NCI-H187 treated with DMSO at 0.1 percent for 48 hours (cell line): ENCODE data around the gene RAMP3.
"Not testable (repeated sequence)": the region's sequence is repeated elsewhere in the genome, so short reads cannot be mapped to it uniquely, and the experiment has no call there.

Experiments
- DNase-seq: peaks from one replicate; lab custom pipeline; 2025; lab: John Stamatoyannopoulos, UW

Gene RAMP3

GRCh38 chr7:45196374-45196773 is 38.8 kb downstream of the RAMP3 start:
- no peak for DNase-seq

DNA sequence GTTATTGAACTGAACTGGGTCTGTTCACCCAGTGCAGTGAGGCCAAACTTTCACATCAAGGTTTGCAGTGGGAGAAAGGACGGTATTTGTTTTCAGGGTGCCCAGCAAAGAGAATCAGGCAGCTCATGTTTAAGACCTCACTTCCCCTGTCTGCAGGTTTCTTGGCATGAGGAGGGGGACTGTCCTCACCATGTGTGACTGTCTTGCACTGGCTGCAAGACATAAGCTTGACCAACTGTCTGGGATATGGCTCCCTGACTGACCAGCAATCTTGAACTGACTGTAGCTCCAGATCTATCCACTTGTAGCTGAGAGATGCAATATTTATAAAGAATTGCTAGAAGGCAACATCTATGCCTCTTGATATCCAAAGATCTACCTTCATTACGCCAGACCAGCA is 39.9 kb downstream of the RAMP3 start:
- DNase-seq = no peak

- no peak for DNase-seq
Observed at GRCh38 chr7:45198986-45199385, 41.4 kb downstream of the RAMP3 start.

DNA sequence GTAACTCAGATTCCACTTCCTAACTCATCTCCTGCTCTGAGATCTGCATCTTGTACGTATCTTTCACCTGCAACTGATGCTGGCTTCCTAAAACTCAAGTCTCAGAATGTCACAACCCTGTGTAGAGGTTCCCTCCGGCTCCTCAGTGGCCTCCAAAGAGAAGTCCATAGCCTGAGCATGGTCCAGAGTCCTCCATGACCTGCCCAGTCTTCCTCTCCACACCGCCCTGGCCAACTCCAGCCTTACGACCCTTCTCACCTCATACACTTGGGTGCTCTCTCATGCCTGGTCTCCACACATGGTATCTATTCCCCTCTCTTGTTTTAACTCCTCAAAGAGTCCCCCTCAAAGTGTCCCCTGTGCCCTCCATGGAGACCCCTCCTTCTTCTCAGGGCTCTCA is 41.9 kb downstream of the RAMP3 start:
- no peak for DNase-seq

DNA sequence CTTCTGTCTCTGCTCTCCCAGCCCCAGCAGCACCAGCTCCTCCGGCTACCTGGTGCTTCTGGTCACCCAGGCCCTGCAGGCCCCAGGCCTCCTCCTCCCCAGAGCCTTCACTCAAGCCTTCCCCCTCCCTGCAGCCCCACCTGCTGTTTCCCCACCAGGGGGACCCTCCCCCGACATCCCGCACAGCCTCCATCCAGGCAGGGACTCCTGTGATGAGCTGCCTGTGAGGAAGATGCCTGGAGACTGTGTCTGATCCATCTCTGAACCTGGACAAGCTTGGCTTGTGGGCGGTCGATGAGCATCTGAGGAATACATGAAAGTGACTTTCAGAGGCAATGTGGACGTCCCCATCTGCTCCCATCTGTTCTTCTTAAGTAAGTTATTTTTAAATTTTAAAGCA is 45.0 kb downstream of the RAMP3 start:
- no peak for DNase-seq

DNA sequence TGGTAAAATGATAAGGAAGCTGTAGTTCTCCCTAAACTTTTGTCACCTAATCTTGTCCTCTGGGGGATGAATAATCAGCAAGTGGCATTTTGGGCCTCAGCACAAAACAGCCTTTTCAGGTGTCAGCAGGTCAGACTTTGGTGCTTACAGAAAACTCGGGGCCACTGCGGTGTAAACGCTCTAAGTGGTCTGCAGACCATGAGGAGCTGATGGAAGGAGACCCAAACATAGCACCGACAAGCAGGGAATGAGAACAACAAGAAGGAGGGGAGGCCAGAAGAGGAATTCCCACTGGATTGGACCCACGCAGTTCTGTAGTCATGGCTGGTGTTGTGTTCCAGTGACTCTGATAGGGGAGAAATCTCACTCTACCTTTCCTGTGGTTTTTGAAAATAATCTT is 45.4 kb downstream of the RAMP3 start:
- no peak for DNase-seq

GRCh38 chr7:45203459-45203858 is 45.9 kb downstream of the RAMP3 start:
- no peak for DNase-seq

- DNase-seq = no peak
Observed at GRCh38 chr7:45203936-45204445, 46.4 kb downstream of the RAMP3 start.

GRCh38 chr7:45206266-45206665 is 48.7 kb downstream of the RAMP3 start:
- DNase-seq = not testable (repeated sequence)

- not testable (repeated sequence) for DNase-seq
Observed at GRCh38 chr7:45209909-45210308, 52.3 kb downstream of the RAMP3 start.

DNA sequence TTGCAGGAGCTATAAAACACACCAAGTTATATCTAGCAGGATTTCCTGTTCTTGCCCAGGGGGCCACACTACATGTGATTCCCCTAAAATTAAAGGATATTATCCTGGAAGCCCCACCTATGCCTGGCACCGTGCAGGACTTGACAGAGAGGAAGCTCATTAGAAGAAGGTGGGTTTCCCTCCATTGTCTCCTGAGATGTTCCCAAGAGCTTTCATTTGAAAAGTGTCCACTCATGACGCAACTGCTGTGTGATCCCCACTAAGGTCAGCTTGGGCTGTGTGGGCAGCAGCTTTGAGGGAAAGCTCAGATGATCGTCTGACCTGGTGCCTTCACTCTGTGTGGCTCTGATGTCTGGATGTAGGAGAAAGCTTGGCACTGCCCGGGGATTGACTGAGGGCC is 53.5 kb downstream of the RAMP3 start:
- no peak for DNase-seq

GRCh38 chr7:45211958-45212357 is 54.4 kb downstream of the RAMP3 start:
- no peak for DNase-seq

- no peak for DNase-seq
Observed at GRCh38 chr7:45212606-45213005, 55.0 kb downstream of the RAMP3 start.

- no peak for DNase-seq
Observed at GRCh38 chr7:45215601-45216062, 58.0 kb downstream of the RAMP3 start.

DNA sequence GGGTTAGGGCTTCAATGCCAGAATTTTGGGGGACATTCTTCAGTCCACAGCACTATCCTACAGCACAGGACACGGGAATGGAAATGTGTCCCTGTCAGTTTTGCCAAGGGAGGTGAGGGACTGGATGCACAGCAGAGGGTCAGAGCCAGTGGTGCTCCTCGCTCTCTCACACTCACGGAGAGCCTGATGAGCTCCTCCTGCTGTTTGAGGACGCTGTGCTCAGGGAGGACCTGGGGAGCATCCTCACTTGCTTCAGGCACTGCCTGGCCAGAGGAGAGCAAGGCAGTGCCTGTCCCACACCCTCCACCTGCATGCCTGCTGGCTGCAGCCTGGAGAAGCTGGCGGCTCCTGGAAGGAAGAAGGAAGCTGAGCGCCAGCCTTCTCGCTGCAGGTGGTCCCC is 58.6 kb downstream of the RAMP3 start:
- no peak for DNase-seq

DNA sequence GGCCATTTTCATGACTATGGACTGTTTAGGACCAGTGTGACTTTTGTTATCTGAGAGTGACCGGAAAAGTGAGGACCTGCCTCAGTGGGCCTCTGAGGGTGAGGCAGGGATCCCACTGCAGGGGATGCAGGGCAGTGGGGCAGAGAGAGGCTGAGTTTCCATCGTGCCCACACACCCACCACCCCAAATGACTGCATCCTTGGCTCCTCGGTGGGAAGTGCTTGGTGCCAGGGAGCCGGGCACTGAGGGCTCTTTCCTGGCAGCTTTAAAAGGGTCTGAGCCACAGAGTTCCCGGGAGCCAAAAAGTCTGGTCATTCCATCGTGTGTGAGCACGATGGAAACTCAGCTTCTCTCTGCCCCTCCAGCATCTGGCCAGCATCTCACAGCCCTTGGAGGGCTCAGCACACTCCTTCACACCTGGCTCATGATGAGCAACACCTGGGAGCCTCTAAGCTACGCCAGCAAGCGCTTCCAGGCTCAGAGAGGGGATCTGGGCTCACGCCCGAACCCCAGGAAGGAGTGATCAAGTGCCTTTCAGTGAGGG is 59.1 kb downstream of the RAMP3 start:
- DNase-seq = no peak

DNA sequence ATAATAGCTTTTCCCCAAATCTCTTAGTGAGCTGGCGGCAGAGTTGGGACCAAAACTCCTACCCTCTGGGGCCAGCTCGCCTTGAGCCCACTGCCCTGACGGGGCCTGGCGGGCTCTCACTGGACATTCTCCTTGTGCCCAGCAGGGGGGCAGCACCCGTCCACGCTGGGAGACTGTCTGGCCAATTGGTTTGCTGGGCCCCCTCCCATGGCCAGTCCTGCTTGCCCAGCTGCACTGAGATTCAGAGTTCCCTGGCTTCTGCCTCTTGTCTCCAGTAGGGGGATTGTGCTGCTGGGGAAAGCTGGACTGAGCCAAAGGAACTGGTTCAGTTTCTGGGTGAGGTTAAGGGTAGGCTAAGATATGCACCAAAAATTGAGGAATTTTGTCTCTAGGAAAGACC is 59.8 kb downstream of the RAMP3 start:
- DNase-seq = no peak

DNA sequence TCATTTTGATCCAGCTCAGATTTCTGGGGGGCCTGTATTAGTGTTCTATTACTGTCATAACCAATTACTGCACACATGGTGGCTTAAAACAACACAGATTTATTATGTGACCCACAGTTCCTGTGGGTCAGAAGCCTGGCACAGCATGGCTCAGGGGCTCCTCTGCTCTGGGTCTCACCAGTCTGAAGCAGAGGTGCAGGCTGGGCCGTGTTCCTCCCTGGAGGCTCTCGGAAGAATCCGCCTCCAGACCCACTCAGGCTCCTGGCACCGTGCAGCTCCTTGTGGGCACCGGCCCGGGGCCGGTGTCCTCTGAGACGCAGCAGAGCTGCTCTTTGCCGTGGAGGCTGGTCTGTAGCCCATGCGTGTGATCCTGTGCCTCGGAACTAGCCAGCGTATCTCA is 61.5 kb downstream of the RAMP3 start:
- no peak for DNase-seq

DNA sequence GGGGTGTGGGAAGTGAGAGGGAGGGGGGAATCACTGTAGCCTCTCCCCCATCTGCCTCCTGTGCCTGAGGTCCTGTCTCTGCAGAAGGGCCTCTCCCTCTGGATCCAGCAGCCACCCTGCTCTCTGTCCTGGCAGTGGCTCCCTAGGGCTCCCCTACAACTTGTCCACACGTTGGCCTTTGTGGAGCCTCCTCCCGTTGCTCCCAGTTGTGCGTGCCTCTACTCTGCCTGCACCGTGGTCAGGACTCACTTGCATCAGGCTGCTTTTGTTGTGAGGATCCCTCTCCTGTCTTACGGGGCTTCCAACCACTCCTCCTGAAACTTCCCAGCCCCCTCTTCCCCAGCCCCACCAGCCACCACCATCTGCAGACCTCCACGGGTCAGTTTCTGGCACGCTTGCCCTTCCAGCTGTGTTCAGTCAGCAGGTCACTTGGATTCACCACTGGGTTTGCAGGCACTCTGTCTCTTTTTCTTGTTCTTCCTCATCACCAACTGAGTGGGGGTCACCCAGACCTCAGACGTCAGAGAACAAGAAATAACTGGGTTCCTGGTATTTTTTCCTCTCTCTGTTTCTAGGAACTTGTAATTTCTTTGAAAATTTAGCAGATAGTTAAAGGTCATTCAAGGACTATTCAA is 62.3 kb downstream of the RAMP3 start:
- DNase-seq = no peak

DNA sequence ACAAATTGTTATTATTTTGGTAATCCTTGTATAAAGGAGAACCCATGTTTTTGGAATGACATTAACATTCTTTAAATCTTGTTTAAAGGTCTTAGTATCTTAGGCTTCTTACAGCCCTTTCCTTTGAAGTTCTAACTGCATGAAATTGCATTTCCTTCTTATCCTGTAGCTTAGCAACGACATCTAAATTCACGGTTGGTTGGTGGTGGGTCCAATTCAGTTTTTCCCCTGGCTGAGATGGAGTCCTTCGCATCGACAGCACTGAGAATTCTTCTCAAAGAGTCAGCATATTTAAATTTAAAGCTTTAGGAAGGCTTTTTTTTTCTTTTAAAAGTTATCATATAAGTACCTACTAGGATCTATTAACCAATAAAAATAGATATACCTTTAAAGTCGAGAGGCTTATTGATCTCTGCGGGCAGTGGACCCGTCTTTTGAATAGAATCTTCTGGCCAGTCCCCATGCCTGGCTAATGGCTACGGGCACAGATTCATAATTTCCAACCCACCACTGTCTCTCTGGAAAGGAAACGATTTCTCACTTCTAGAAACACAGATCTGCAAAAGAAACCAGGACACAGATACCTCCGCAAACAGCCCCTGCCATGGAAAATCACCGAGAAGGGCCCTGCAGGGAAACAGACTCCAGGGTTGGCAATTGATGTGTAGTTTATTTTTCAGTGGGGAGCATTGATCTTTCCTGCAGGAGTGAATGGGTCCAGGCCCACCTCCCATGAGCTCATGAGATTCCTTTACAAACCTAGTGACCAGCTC is 63.4 kb downstream of the RAMP3 start:
- no peak for DNase-seq

- no peak for DNase-seq
Observed at GRCh38 chr7:45221896-45222604, 64.5 kb downstream of the RAMP3 start.

DNA sequence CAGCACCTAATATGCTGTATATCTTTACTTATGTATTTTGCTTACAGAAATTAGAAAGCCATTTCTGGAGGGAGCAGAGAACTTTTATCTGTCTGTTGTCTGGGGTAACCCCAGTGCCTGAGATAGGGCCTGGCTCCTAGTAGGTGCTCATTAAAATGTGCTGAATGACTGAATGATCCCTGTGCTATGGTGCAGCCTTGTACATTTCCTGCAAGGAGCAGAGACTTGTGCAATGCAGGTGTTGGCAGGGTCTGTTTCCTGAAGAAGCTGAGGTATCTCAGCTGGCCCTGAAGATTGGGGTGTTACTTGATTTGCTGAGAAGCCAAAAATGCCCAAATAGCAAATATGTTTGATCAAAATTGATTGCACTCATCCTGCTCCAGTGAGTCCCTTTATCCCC is 65.5 kb downstream of the RAMP3 start:
- no peak for DNase-seq
